OCI-LY3 (cell line): ENCODE data around the gene MFSD12.

Experiments used
- H2AFZ ChIP-seq: fragments of 200-600, 300-600 bp; shearing (Covaris generic); 2 replicates; pipeline ENCODE4 v1.6.0; 2014; ENCODE audit warnings: antibody characterized with exemption, low read depth, low read length
- H3K27ac ChIP-seq: fragments of 200-600, 300-600 bp; sonication (generic); 2 replicates; pipeline ENCODE4 v1.5.1; 2014; ENCODE audit warnings: mild to moderate bottlenecking, low read length, moderate library complexity, mixed read lengths
- H3K27me3 ChIP-seq: fragments of 200-600, 300-600 bp; sonication (generic); 2 replicates; pipeline ENCODE4 v1.6.1; 2014; ENCODE audit warnings: low read depth, low read length, mixed read lengths
- H3K36me3 ChIP-seq: fragments of 200-600, 300-600 bp; sonication (generic); replicated peaks from 2 replicates; pipeline ENCODE3; 2014; ENCODE audit warnings: low read depth, low read length, mixed read lengths
- H3K4me1 ChIP-seq: fragments of 300-600, 200-600 bp; sonication (generic); 2 replicates; pipeline ENCODE4 v1.6.1; 2014; ENCODE audit warnings: low read length, mixed read lengths
- H3K4me2 ChIP-seq: fragments of 200-600, 300-600 bp; sonication (generic); 2 replicates; pipeline ENCODE4 v1.6.1; 2014; ENCODE audit warnings: low read length, mixed read lengths
- H3K4me3 ChIP-seq: fragments of 300-600, 200-600 bp; sonication (generic); 2 replicates; pipeline ENCODE4 v1.5.1; 2014; ENCODE audit warnings: antibody characterized with exemption, mild to moderate bottlenecking, low read length, moderate library complexity
- H3K79me2 ChIP-seq: fragments of 300-600, 200-600 bp; shearing (Covaris generic); 2 replicates; pipeline ENCODE4 v1.6.1; 2014; ENCODE audit warnings: mild to moderate bottlenecking, low read length, mixed read lengths
- H3K9ac ChIP-seq: fragments of 300-600, 200-600 bp; shearing (Covaris generic); 2 replicates; pipeline ENCODE4 v1.6.0; 2014; ENCODE audit warnings: mild to moderate bottlenecking, low read length, moderate library complexity
- H3K9me3 ChIP-seq: fragments of 200-600, 300-600 bp; shearing (Covaris generic); 2 replicates; pipeline ENCODE4 v1.6.1; 2014; ENCODE audit warnings: low read length, mixed read lengths; ENCODE audit not compliant: insufficient read depth
- H4K20me1 ChIP-seq: fragments of 200-600, 300-600 bp; sonication (generic); 2 replicates; pipeline ENCODE4 v1.6.1; 2016; ENCODE audit warnings: low read length, mixed read lengths; ENCODE audit not compliant: insufficient read depth
- CTCF ChIP-seq: fragments of 200-600, 300-600 bp; sonication (generic); IDR thresholded peaks from 2 replicates; pipeline ENCODE4 v1.5.1; 2014; ENCODE audit warnings: antibody characterized with exemption, low read length, low read depth
- EZH2phosphoT487 ChIP-seq: fragments of 200-600 bp; shearing (Covaris generic); IDR thresholded peaks from 2 replicates; pipeline ENCODE4 v1.6.1; 2018; ENCODE audit warnings: antibody characterized with exemption, mixed run types, low read depth

The MFSD12 gene

DNA sequence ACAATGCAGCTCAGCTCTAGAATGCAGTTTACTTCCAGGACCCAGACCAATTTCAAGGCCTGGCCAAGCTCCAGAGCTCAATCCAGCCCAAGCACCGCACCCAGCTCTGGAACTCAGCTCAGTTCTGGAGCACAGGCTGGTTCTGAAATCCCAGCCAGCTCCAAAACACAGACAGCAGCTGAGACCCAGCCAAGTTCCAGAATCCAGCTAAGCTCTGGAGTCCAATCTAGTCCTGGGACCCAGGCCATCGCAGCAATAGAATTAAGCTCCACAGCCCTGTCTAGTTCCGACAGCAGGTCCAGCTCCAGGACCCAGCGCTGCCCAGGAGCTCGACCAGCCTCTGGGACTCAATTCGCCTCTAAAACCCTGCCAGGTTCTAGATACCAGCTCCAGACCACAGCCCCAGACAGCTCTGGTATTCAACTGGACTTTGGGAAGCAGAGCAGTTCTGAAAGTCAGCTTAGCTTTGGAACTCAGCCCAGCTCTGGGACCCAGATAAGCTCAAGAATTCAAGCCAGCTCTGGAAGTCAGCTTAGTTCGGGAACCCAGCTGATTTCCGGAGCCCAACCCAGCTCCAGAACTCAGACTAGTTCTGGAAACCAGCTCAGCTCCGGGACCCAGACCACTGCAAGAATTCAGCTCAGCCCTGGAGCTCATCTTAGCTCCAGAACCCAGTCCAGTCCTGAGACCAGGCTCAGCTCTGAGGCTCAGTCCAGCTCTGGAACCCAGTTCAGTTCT, 34.7 kb upstream of the MFSD12 start:
- Histone ChIP-seq H2AFZ (no peak overlapping the region), H3K4me1 (no peaks in the 10 kb centered on the region), H3K9ac (no peak overlapping the region), H4K20me1 (no peaks in the 10 kb centered on the region), H3K4me2 (no peak overlapping the region), H3K9me3 (no peaks in the 10 kb centered on the region), H3K27me3 (no peaks in the 10 kb centered on the region), H3K36me3 (no peaks in the 10 kb centered on the region), H3K4me3 (no peak overlapping the region), H3K79me2 (no peaks in the 10 kb centered on the region), H3K27ac (no peak overlapping the region)
- TF ChIP-seq CTCF = no peak
- no peak for TF ChIP-seq EZH2phosphoT487

DNA sequence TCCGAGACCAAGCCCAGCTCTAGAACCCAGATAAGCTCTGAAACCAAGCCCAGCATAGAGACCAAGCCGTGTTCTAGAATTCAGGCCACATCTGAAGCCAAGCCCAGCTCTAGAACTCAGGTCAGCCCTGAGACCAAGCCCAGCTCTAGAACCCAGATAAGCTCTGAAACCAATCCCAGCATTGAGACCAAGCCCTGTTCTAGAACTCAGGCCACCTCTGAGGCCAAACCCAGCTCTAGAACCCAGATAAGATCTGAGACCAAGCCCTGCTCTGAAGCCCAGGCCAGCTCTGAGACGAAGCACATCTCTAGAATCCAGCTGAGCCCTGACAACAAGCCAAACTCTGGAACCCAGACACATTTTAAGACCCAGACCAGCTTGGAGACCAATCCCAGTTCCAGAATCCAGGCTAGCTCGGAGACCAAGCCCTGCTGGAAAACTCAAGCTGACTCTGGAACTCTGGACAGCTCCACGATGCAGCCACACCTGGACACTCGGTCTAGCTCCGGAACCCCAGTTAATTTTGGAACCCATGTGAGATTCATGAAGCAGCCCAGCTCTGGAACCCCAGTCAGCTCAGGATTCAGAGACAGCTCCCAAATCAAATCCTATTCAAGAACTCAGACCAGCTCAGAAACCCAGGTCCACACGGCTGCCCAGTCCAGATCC, 33.7 kb upstream of the MFSD12 start:
- Histone ChIP-seq H4K20me1 (no peaks in the 10 kb centered on the region), H3K36me3 (no peaks in the 10 kb centered on the region), H3K27me3 (no peaks in the 10 kb centered on the region), H3K4me3 (no peak overlapping the region), H3K4me2 (no peak overlapping the region), H3K9me3 (no peaks in the 10 kb centered on the region), H3K79me2 (no peaks in the 10 kb centered on the region), H2AFZ (no peak overlapping the region), H3K27ac (no peak overlapping the region), H3K9ac (no peak overlapping the region), H3K4me1 (no peaks in the 10 kb centered on the region)
- TF ChIP-seq EZH2phosphoT487 = no peak
- TF ChIP-seq CTCF = no peak

DNA sequence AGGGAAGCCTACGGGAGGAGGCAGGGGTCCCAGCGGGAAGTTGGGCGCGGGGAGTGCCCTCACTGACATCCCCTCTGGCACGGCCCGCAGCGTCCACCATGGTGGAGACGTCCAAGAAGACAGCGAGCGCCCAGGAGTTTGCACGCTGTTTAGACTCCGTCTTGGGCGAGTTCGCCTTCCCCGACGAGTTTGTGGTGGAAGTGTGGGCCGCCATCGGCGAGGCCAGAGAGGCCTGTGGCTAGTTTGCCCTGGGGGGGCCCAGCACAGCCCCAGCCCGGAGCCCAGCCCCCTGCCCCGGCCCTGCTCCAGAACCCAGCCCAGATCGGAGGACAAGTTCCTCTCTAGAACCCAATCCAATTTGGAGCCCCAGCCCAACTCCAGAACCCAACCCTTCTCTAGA, 32.6 kb upstream of the MFSD12 start:
- H2AFZ ChIP-seq = no peak overlapping the region
- H3K27me3 ChIP-seq = no peaks in the 10 kb centered on the region
- no peaks in the 10 kb centered on the region for H3K4me1 ChIP-seq
- no peak for TF ChIP-seq EZH2phosphoT487
- TF ChIP-seq CTCF = no peak
- H3K4me3 ChIP-seq = no peak overlapping the region
- no peaks in the 10 kb centered on the region for H4K20me1 ChIP-seq
- H3K9me3 ChIP-seq = no peaks in the 10 kb centered on the region
- H3K9ac ChIP-seq = no peak overlapping the region
- H3K79me2 ChIP-seq = no peaks in the 10 kb centered on the region
- H3K36me3 ChIP-seq = no peaks in the 10 kb centered on the region
- no peak overlapping the region for H3K4me2 ChIP-seq
- H3K27ac ChIP-seq = no peak overlapping the region

DNA sequence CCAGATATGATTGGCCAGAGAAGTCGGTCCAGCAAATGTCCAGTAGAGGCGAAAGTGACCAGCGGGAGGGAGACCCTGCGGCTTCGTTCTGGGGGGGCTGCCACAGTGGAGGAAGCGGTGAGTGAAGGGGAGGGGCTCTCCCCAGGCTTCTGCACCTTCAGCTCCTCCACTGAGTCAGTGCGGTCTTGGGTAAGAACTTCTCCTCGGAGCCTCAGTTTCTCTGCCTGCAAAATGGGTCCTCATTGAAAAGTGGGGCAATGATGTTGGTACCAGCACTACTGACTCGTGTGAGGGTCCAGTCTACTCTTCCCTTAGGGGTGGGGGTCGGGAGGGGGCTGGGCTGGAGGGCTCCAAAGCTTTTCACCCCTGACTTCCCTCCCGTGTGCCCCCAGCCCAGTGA, 32.1 kb upstream of the MFSD12 start:
- no peaks in the 10 kb centered on the region for H3K79me2 ChIP-seq

More for the DNA sequence above, 32.1 kb upstream of the MFSD12 start:
- Histone ChIP-seq H3K4me3 (no peak overlapping the region), H3K36me3 (no peaks in the 10 kb centered on the region), H4K20me1 (no peaks in the 10 kb centered on the region), H3K4me2 (no peak overlapping the region), H2AFZ (no peak overlapping the region), H3K27ac (no peak overlapping the region), H3K9me3 (no peaks in the 10 kb centered on the region), H3K9ac (no peak overlapping the region), H3K27me3 (no peaks in the 10 kb centered on the region), H3K4me1 (no peaks in the 10 kb centered on the region)
- TF ChIP-seq EZH2phosphoT487 = no peak
- TF ChIP-seq CTCF = no peak
